IPS-NIHi11 (cell line): Measurements from ENCODE around the gene MPHOSPH9.
A peak's percentile ranks its signal among the peaks of the same experiment; 100 is the strongest.

Experiments used
- DNase-seq: peaks from one replicate; pipeline ENCODE4 v3.0.0; 2012; ENCODE audit warnings: mixed read lengths, low spot score

MPHOSPH9 gene, protein sequence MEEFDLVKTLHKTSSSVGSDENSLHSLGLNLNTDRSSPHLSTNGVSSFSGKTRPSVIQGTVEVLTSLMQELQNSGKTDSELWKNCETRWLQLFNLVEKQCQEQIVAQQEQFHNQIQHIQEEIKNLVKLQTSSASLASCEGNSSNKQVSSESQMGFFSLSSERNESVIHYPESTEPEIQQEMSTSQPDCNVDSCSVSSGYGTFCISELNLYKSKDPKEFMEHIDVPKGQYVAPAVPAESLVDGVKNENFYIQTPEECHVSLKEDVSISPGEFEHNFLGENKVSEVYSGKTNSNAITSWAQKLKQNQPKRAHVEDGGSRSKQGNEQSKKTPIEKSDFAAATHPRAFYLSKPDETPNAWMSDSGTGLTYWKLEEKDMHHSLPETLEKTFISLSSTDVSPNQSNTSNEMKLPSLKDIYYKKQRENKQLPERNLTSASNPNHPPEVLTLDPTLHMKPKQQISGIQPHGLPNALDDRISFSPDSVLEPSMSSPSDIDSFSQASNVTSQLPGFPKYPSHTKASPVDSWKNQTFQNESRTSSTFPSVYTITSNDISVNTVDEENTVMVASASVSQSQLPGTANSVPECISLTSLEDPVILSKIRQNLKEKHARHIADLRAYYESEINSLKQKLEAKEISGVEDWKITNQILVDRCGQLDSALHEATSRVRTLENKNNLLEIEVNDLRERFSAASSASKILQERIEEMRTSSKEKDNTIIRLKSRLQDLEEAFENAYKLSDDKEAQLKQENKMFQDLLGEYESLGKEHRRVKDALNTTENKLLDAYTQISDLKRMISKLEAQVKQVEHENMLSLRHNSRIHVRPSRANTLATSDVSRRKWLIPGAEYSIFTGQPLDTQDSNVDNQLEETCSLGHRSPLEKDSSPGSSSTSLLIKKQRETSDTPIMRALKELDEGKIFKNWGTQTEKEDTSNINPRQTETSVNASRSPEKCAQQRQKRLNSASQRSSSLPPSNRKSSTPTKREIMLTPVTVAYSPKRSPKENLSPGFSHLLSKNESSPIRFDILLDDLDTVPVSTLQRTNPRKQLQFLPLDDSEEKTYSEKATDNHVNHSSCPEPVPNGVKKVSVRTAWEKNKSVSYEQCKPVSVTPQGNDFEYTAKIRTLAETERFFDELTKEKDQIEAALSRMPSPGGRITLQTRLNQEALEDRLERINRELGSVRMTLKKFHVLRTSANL

GRCh38 chr12:123232807-123233504 is at the start of gene MPHOSPH9, which contains the start of gene MTRFR:
TSS of gene MPHOSPH9 (minus strand) at chr12:123233141. CDS start at chr12:123230364, 2,777 bp downstream.
TSS of gene MTRFR (plus strand) at chr12:123233436. CDS start at chr12:123253675, 20,239 bp downstream.
- DNase-seq = peak; percentile 96

GRCh38 chr12:123282111-123282510 is 49.2 kb upstream of the MPHOSPH9 start:
- no peak for DNase-seq

- DNase-seq = no peak
Measured at GRCh38 chr12:123280971-123281370, 48.0 kb upstream of the MPHOSPH9 start.

DNA sequence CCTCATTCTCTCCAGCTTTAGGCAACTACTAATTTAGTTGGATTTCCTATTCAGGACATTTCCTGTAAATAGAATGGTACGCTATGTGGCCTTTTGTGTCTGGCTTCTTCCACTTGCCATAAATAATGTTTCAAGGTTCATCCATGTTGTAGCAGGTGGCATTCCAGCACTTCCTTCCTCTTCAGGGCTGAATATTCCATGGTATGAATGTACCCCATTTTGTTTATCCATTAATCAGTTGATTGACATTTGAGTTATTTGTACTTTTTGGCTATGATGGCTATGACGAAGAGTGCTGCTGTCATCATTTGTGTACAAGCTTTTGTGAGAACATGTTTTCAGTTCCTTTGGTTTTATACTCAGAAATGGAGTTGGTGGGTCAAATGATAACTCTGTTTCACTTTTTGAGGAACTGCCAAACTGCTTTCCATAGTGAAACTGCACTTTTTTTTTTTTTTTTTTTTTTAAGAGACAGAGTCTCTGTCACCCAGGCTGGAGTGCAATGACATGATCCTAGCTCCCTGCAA is 45.2 kb upstream of the MPHOSPH9 start:
- no peak for DNase-seq

DNA sequence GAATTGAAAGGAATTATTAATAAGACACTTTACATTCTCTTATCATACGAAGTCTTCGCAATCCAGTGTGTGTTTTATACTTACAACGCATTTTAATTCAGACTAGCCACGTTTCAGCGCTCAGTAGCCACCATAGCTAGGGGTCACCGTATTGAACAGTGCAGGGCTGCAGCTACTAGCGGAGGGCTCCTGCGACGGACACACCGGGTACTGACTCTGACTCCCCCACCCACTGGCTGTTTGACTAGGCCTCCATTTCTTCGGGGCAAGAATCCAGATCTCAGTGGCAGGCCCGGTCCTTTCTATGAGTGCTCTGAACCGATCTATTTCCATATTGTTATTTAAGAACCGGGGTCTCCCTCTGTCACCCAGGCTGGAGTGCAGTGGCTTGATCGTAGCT is 40.2 kb upstream of the MPHOSPH9 start:
- DNase-seq = no peak

GRCh38 chr12:123271001-123271668 is 38.2 kb upstream of the MPHOSPH9 start:
- DNase-seq = peak; percentile 88

GRCh38 chr12:123270214-123271000 is 37.5 kb upstream of the MPHOSPH9 start:
- DNase-seq = no peak

DNA sequence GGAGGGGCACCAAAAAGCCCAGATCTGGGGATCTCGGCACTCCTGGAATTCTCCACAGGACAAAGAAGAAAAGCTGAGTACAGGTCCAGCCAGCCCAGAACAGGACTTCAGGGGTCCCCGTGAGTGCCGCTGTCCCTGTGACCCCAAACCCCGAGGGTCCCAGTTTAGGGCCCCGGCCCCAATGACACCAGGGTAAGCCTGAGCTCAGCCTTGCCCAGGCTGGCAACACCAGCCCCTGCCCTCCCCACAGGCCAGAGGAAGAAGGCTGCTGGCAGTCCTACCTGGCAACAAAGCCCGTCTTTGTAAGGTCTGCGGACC is 36.9 kb upstream of the MPHOSPH9 start:
- no peak for DNase-seq

- DNase-seq = peak; percentile 80
Measured at GRCh38 chr12:123269395-123269892, 36.5 kb upstream of the MPHOSPH9 start.

DNA sequence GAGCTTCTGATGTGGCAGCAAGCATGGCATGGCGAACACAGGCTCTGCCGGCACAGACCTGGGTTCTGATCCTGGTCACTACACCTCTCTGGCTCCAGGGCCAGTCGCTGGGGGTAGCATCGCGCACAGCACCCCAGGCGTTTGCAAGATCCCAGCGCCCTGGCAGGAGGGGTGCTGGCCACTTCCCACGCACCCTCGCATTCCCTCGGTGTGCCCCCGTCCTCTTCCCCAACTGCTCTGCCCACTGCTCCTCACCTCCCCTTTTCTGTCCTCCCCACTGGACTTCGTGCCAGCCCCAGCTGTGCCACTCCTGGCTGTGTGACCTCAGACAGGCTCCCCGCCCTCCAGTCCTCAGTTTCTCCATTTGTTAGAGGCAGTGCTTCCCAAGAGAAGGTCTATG is 35.9 kb upstream of the MPHOSPH9 start:
- DNase-seq = no peak

DNA sequence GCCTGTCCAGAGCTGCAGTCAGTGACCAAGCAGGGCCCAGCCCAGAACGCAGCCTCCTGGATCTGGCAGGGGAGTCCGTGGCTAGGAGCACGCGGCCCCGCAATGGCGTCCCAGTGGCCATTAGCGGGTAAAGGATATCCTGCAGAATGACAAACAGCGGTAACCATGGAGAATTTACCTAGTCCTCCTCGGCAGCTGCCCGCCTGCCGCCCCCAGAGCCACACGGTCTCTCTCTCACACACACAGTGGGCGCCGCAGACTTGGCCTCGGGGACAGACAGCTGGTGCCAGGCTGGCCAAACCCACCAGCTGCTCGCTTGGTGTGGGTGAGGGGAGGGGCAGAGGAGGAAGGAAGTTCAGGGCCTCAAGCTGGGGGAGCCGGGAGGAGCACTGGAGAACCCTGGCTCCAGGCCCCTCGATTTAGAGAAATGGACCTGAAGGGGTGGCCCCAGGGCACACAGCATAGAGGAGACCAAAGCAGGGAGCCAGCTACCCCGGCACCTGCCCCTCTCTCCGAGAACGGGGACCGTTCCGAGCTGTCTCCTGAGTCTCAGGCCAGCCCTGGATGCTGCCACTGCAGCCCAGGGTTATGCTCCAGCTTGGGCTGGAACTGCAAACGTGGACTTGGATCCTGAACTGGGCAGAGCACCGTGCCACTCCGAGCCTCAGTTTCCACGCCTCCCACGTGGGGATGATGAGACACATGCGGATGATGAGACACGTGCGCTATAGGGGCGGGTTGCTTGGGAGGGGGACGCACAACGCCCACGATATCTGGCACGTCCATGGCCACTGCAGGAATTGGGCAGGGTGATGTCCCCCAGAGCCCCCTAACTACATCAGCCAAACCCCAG is 35.3 kb upstream of the MPHOSPH9 start:
- DNase-seq = no peak

DNA sequence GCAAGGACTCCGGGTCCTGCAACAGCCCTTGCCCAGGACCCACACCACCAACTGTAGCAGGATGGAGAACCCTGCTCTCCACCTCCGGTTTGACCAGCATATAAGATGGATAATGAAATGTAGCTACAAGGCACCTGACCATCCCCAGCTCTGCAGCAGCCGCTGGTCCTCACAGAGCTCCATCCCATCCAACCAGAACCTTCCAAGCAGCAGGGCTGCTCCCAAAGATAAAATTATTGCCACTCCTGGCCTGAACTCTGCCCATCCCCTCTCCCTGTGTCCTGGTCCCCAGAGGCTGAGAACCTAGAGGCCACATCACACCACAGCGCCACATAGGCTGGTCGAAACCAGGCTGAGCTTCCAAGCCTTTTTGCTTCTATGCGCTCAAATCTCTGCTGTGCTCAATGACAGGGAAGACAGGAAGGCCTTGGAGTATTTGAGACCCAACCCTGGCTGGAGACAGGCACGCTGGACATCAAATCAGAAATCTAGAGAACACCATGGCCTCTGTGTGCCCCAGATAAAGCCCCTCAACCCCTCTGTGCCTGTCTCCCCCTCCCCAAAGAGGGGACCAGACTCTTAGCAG is 34.5 kb upstream of the MPHOSPH9 start:
- no peak for DNase-seq

DNA sequence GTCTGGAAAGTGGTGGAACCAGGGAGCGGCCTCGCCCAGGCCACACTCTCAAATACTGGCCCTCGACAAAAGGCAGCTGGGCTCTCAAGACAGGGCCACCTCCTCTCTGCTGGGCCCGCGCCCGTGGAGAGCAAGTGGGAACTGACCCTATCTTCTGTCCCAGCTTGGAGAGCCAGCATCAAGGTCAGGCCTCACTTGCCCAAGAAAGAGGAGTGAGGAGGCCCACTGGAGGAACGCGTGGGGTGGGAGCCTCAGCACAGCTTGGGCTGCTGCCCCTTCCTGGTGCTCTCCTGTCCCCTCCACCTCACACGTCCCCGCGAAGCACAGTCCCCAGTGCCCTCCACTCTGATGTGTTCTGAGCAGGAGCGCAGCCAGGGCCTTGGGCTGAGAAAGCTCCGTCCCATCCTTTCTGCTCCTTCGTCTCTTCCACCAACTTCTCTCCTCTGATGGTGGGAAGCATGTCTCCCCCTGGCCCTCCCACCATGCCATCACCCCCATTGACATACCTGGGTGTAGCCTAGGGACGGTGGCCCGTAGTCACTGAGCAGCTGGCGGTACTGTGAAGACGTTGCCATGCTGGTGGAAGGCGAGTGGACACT is 33.8 kb upstream of the MPHOSPH9 start:
- DNase-seq = no peak

DNA sequence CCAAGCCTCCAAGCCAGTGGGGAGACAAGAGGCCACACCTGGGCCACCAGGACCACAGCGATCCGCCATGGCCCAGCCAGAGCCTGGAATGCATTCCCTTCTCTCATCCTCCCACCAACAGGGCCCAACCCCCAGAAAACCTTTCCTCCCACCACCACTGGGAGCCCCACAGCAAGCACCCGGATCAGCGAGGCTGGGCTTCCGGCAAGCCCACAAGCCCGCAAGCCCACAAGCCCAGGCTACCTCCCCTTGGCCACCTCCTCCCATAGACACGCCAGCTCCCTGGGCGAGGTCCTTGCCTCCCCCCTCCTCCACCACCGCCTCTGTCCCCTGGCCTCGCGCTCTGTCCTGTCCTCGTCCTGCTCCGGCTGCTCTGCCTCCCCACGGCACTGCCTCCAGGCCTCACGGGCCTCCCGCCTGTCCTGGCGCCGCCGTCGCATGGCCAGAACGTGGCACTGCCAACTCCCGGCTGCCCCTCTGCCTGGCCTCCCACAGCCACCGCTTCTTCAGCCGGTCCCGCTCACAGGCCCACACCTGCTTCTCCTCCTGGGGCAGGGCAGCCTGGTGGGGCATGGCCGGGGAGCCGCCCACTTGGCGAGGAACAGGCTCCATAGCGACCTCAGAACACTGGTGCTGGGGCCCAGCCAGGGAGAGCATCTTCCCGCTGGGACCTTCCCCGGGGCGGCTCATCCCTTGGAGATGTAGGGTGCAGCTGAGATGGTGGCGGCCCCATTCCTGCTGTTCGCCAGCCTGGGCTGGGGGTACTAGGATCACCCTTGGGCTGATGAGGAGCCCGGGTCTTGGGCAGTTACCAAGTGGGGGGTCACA is 33.1 kb upstream of the MPHOSPH9 start:
- DNase-seq = no peak

DNA sequence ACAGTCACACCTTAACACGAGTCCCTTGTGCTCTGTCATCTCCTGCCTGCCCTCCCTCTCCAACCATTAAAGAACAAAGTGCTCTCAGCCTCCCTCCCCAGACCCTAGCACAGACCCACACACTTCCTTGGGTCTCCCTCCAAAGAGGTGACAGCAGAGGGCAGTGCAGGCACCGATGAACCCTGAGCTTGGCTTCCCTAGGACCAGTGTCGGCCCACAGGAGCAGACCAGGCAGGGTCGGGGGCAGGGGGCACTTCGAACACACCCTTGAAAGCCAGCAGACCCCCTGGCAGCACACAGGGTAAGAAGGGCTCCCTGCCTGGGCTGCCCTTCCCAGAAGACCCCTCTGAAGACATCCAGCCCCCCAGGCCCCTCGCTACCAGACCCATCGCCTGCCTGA is 31.7 kb upstream of the MPHOSPH9 start:
- DNase-seq = peak; percentile 74

DNA sequence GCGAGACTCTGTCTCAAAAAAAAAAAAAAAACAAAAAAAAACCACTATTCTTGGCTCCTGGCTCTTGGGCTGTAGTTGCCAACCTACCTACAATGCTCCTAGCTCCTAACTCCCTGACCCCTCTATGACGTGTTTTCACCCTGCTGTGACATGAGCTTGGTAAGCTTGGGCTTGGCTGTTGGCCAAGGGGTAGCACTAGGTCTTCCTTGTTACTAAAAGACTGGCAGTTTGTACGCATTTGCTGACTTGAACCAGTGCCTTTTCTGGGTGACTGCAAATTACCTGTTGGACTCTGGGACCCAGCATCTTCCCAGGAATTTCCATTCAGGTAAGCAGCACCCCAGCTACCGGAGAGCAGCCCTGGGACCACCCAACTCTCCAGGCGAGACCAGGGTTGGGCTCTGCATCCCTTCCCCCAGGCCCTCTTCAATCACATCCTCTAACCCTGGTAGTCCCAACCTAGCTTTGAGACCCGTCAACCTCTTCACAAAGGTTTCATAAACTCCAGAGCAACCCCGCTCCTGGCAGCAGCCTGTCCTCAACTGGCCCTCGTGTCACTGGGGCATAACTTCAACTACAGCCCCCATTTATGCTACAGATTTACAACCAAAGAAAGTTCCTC is 30.4 kb upstream of the MPHOSPH9 start:
- no peak for DNase-seq

- DNase-seq = no peak
Measured at GRCh38 chr12:123261196-123261595, 28.3 kb upstream of the MPHOSPH9 start.
